Ishikawa (cell line): ENCODE results near the gene ELF3.

Source experiments
- CEBPB ChIP-seq: IDR thresholded peaks from 2 replicates; pipeline ENCODE4 v1.6.1; 2012
- CREB1 ChIP-seq: IDR thresholded peaks from 2 replicates; pipeline ENCODE4 v1.6.1; 2012; ENCODE audit warnings: low read depth
- EGR1 ChIP-seq: IDR thresholded peaks from 2 replicates; pipeline ENCODE4 v1.6.1; 2012
- EP300 ChIP-seq: IDR thresholded peaks from 2 replicates; pipeline ENCODE4 v1.6.1; 2012; ENCODE audit warnings: borderline replicate concordance
- FOXM1 ChIP-seq: IDR thresholded peaks from 2 replicates; pipeline ENCODE4 v1.6.1; 2012; ENCODE audit warnings: low read depth, borderline replicate concordance
- NFIC ChIP-seq: IDR thresholded peaks from 2 replicates; pipeline ENCODE4 v1.6.1; 2012
- RAD21 ChIP-seq: IDR thresholded peaks from 2 replicates; pipeline ENCODE4 v1.6.1; 2012; ENCODE audit warnings: low read depth
- TAF1 ChIP-seq: IDR thresholded peaks from 2 replicates; pipeline ENCODE4 v1.6.1; 2012; ENCODE audit warnings: low read depth, mild to moderate bottlenecking
- TEAD4 ChIP-seq: IDR thresholded peaks from 2 replicates; pipeline ENCODE4 v1.6.1; 2012
- YY1 ChIP-seq: IDR thresholded peaks from 2 replicates; pipeline ENCODE4 v1.6.1; 2012; ENCODE audit warnings: low read depth
- ZBTB7A ChIP-seq: IDR thresholded peaks from 2 replicates; pipeline ENCODE4 v1.6.1; 2012; ENCODE audit warnings: low read depth
- TF ChIP-seq, protein P1 (sequence below): IDR thresholded peaks from 2 replicates; pipeline ENCODE4 v1.6.1; 2012
- TF ChIP-seq, protein P2 (sequence below): IDR thresholded peaks from 2 replicates; pipeline ENCODE4 v1.6.1; 2012; ENCODE audit warnings: low read depth, mild to moderate bottlenecking
- TF ChIP-seq, protein P3 (sequence below): IDR thresholded peaks from 2 replicates; pipeline ENCODE4 v1.6.1; 2012

ELF3 gene

GRCh38 chr1:201970334-201971159 lies 39.8 kb upstream of the ELF3 start:
- no peak for TF ChIP-seq TEAD4
- no peak for TF ChIP-seq CEBPB
- TF ChIP-seq, protein P1, sequence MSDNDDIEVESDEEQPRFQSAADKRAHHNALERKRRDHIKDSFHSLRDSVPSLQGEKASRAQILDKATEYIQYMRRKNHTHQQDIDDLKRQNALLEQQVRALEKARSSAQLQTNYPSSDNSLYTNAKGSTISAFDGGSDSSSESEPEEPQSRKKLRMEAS, result no peak
- TF ChIP-seq, protein P2, sequence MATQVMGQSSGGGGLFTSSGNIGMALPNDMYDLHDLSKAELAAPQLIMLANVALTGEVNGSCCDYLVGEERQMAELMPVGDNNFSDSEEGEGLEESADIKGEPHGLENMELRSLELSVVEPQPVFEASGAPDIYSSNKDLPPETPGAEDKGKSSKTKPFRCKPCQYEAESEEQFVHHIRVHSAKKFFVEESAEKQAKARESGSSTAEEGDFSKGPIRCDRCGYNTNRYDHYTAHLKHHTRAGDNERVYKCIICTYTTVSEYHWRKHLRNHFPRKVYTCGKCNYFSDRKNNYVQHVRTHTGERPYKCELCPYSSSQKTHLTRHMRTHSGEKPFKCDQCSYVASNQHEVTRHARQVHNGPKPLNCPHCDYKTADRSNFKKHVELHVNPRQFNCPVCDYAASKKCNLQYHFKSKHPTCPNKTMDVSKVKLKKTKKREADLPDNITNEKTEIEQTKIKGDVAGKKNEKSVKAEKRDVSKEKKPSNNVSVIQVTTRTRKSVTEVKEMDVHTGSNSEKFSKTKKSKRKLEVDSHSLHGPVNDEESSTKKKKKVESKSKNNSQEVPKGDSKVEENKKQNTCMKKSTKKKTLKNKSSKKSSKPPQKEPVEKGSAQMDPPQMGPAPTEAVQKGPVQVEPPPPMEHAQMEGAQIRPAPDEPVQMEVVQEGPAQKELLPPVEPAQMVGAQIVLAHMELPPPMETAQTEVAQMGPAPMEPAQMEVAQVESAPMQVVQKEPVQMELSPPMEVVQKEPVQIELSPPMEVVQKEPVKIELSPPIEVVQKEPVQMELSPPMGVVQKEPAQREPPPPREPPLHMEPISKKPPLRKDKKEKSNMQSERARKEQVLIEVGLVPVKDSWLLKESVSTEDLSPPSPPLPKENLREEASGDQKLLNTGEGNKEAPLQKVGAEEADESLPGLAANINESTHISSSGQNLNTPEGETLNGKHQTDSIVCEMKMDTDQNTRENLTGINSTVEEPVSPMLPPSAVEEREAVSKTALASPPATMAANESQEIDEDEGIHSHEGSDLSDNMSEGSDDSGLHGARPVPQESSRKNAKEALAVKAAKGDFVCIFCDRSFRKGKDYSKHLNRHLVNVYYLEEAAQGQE, result no peak
- no peak for TF ChIP-seq RAD21
- no peak for TF ChIP-seq YY1
- TF ChIP-seq, protein P3, sequence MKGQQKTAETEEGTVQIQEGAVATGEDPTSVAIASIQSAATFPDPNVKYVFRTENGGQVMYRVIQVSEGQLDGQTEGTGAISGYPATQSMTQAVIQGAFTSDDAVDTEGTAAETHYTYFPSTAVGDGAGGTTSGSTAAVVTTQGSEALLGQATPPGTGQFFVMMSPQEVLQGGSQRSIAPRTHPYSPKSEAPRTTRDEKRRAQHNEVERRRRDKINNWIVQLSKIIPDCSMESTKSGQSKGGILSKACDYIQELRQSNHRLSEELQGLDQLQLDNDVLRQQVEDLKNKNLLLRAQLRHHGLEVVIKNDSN, result no peak
- no peak for TF ChIP-seq FOXM1

GRCh38 chr1:201982082-201982622 lies 28.2 kb upstream of the ELF3 start:
- no peak for TF ChIP-seq TEAD4
- TF ChIP-seq EGR1, result peak; percentile 76
- no peak for TF ChIP-seq CREB1

- TF ChIP-seq TAF1 (no peak; the same call in 1 of the 2 replicates), CEBPB (no peak), TEAD4 (0 out of 2 replicates have a peak, but pooled peaks have one; percentile 17), CREB1 (no peak), EP300 (no peak), ZBTB7A (0 out of 2 replicates have a peak, but pooled peaks have one; percentile 30), RAD21 (no peak; the same call in 1 of the 2 replicates), YY1 (peak; percentile 56; the same call in 1 of the 2 replicates)
- TF ChIP-seq, protein P2, result no peak
- TF ChIP-seq, protein P1, result 0 out of 2 replicates have a peak, but pooled peaks have one; percentile 15
Observed at GRCh38 chr1:201982623-201983379, 27.6 kb upstream of the ELF3 start, which contains the start of gene RNPEP. Gene RNPEP (plus strand): TSS chr1:201982648. CDS start chr1:201982667, 19 bp downstream.

- TF ChIP-seq, protein P1, result no peak
- 0 out of 2 replicates have a peak, but pooled peaks have one; percentile 19 for TF ChIP-seq TAF1
Observed at GRCh38 chr1:201983380-201983805, 27.0 kb upstream of the ELF3 start.

DNA sequence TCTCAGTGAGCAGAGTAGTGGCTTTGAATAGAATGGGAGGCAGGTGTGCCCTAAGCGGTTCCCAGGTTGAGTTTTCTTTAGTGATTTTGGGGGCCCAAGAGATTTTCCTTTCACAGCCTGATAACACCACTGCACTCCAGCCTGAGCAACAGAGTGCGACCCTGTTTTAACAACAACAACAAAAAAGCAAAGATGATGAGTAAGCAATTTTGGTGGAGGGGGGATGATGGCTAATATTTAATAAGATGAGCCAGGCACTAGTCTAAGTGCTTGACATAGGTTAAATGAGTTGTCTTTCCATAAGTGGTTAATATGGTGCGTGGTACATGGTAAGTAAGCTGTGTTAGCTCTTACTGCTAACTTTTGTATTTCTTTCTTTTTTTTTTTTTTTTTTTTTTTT lies 25.9 kb upstream of the ELF3 start:
- TF ChIP-seq TEAD4 (no peak), CREB1 (no peak), EP300 (no peak), TAF1 (no peak), EGR1 (no peak), NFIC (no peak), FOXM1 (no peak)
- TF ChIP-seq, protein P2, result no peak
